HG02588 (cell line): ENCODE measurements around the gene TTLL12.
A peak's percentile ranks its signal among the peaks of the same experiment; 100 is the strongest.
"Not testable (repeated sequence)": the region's sequence is repeated elsewhere in the genome, so short reads cannot be mapped to it uniquely, and the experiment has no call there.

Source experiments
- ATAC-seq: cut with Tn5 transposase; IDR thresholded peaks from one replicate; pipeline ENCODE4 v1.9.1; 2021; ENCODE audit warnings: mild to moderate bottlenecking, moderate library complexity; ENCODE audit not compliant: unreplicated experiment

TTLL12 gene

DNA sequence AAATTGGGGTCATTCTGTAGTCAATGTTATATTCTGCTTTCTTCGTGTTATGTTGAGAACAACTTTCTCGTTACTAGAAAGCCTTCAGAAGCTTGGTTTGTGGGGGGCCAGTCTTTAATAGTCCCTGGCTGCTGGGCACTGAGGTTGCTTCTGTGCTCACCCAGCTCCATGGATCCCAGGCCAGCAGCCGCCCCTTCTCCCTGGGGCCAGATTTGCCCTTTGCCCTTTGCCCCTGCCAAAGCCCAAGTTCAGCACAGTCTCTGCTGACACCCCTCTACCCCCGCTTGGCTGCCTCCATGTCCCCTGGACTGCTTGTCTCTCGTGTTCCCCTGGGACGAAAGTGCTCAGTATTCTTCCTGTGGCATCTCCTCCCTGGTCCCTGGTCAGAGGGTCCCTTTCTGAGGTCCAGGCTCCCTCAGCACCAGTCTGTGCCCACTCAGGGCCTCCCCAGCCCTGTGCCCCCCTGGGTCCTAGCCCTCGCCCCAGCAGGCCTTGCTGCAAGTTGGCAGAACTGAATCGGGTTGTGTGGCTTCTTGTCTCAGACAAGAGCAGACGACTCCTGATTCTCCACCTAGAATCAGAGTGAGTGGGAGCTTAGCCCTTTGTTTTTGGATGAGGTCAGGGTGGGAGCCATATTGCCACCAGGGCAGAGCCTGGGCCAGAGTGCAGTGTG is 28.9 kb downstream of the TTLL12 start:
- ATAC-seq = no peak

GRCh38 chr22:43156413-43156812 is 30.5 kb downstream of the TTLL12 start:
- ATAC-seq = no peak

DNA sequence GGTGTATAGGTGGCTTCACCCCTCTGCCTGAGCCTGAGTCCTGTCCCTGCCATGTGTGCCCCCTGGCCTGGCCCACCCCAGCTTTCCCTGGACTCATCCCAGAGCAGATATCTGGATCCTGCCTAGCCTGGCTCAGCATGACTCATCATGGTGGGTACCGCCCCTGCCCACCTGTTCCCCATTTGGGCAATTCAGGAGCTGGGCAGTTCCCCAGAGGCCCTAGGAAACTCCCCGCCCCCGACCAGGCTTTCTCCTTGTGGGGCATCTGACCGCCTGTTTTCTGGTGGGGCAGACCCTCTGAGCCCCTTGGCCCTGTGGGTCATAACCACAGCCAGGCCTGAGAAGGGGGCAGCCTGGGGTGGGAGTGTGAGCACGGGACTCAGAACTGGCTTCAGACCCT is 31.1 kb downstream of the TTLL12 start:
- ATAC-seq = no peak

- no peak for ATAC-seq
Measured at GRCh38 chr22:43154887-43155536, 31.9 kb downstream of the TTLL12 start.

DNA sequence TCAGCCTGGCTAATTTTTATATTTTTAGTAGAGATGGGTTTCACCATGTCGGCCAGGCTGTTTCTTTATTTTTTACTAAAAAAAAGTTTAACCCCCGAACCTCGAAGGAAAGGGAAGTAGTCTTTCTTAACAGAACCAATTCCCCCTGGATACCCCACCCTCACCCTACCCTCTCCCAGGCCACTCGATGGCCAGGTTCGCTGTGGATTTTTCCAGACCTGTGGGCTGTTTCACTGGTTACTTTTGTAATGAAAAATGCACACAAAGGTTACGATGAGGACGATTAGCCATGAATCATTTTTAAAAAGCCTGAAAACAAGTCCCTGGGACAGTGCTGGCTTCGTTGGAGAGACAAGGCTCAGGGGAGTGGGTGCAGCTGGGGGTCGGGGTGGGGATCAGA is 33.0 kb downstream of the TTLL12 start:
- ATAC-seq = no peak

GRCh38 chr22:43152357-43153071 is 34.4 kb downstream of the TTLL12 start:
- ATAC-seq = no peak

DNA sequence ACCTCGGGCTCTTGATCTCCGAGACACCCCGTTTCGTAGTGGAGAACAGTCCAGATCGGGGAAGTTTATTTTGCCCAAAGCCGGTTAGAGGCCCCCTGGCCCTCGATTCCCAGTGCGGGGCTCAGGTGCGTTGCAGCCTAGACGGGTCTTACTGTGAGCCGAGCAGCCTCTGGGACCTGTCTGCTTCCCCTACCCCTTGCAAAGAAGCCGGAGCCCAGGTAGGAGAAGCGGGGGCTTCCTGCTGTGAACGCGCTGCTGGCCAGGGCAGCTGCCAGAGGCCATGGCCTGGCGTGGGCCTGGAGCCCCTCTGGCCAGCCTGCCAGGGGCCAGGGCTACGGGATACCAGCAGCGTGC is 35.0 kb downstream of the TTLL12 start:
- no peak for ATAC-seq

DNA sequence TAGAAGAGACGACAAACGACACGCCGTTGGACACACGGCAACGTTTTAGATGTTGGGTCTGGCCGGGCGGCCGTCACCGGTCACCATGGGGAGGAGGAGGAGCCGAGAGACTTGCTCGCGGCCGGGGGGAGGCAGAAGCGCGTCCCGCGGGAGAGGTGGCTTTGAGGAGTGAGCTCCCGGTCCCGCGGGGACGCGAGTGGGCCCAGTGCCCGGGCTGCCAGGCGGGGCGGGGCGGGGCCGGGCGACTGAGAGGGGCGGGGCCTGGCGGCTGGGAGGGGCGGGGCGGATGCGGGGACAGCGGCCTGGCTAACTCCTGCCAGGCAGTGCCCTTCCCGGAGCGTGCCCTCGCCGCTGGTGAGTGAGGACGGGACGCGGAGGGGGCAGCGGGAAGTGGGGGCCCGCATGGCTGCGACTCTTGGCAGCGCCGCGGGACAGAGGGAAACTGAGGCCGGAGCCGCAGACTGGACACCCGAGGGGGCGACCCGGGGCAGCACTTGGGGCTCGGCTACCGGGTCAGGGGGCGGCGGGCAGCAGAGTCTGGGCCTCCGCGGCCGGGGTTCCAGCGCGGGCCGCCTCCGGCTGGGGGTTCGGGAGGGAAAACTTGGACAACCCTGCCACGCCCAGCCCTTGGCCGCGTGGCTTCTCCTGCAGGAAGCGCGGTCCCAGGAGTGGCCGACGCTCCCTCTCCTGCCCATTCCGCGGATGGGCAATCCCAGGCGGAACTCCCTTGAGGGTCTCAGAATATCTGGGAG is 35.5 kb downstream of the TTLL12 start, which contains the start of gene TSPO:
TSS of gene TSPO (plus strand) at position 309 of the 752 bp plus-strand sequence. CDS start 7,680 bp downstream, outside the sequence.
- ATAC-seq = no peak

GRCh38 chr22:43150731-43151206 is 36.2 kb downstream of the TTLL12 start:
- ATAC-seq = no peak

GRCh38 chr22:43148581-43148980 is 38.4 kb downstream of the TTLL12 start:
- ATAC-seq = no peak

DNA sequence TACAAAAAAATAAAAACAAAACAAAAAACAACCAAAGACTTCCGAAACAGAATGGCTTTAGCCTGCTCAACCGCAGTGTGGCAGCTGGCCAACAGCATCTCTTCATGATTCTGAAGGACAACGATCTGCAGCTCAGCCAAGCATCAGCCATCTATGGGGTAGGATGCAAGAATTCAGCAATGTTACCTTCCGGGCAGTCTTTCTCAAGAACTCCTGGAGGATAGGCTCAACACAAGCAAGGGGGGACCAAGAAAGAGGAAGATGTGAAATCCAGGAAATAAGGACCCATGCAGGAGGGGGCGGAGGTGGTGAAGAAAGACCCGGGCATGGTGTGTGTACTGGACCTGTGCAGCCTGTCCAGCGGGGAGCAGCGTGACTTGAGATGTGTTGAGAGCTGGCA is 39.1 kb downstream of the TTLL12 start:
- no peak for ATAC-seq

- ATAC-seq = not testable (repeated sequence)
Measured at GRCh38 chr22:43146332-43146731, 40.6 kb downstream of the TTLL12 start.

DNA sequence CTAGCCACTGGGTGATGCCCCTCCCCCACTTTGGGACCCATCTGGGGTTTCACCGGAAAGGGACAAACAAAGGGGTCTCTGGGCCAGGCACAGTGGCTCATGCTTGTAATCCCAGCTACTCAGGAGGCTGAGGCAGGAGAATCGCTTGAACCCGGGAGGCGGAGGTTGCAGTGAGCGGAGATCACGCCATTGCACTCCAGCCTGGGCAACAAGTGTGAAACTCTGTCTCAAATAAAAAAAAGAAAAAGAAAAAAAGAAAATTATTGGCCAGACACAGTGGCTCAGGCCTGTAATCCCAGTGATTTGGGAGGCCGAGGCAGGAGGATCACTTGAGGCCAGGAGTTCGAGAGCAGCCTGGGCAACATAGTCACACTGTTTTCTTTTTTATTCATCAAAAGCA is 41.6 kb downstream of the TTLL12 start:
- ATAC-seq = not testable (repeated sequence)

DNA sequence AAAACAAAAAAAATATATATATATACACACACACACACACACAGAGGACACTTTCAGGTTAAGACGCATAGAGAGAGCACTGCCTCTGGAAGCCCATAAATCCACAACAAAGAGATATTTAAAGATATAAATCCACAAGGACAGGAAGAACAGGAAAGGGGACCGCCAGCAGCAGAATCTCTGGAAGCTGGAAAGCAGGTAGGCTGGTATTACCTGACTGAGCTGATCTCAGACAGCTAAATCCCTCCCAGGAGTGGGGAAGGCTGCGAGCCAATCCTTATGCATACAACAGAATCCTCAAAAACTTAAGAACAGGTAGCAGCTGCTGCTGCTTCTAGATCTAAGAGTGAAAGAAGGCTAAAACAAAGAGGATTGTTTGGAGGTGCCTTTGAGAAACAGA is 42.0 kb downstream of the TTLL12 start:
- ATAC-seq = no peak

GRCh38 chr22:43142880-43143562 is 43.9 kb downstream of the TTLL12 start, which contains the start of gene MCAT:
TSS of gene MCAT (minus strand) at chr22:43143398. CDS start at chr22:43143348, 50 bp downstream.
- ATAC-seq = peak; percentile 81

- ATAC-seq = no peak
Measured at GRCh38 chr22:43136801-43137200, 50.1 kb downstream of the TTLL12 start.

- ATAC-seq = no peak
Measured at GRCh38 chr22:43136255-43136654, 50.7 kb downstream of the TTLL12 start.

GRCh38 chr22:43135565-43135964 is 51.4 kb downstream of the TTLL12 start:
- no peak for ATAC-seq

GRCh38 chr22:43134553-43134952 is 52.4 kb downstream of the TTLL12 start:
- no peak for ATAC-seq

DNA sequence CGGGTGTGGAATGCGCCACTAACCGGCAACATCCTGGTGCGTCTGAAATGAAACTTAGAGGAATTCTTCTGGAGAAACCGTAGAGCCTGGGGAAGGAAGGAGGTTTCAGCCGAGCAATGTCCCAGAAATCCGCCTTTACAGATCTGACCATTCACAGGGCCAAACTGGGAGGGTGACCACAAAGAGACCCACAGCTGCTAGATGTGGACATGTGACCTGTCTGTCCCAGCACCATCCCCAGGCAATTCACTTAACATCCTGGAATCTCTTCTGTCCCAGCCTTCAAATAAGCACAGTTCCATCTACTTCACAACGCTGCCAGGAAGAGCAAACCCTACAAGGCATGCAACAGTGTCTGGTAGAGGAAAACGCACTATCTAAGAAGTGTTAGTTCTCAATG is 53.5 kb downstream of the TTLL12 start:
- ATAC-seq = no peak
